NCI-H460 (cell line): Measurements from ENCODE around the gene LEMD2. TPM values are rescaled to one million over a fixed set of nuclear protein-coding genes. Genes with fewer than 3 reads are reported as not detected.
A peak's percentile ranks its signal among the peaks of the same experiment; 100 is the strongest.

Experiments
- DNase-seq: peaks from one replicate; pipeline ENCODE4 v3.0.0-alpha.2; 2016; ENCODE audit warnings: low read depth; ENCODE audit errors: extremely low read depth
- total RNA-seq: library from RNA; depleted of rRNA; stranded (reverse); fragments of >200 nt; shearing (Covaris generic); gene quantifications from 2 replicates; pipeline ENCODE4 v1.2.3, GENCODE V29; 2014

The LEMD2 gene
- total RNA-seq, 1 experiment from 2014 or later: 39.6 TPM

- DNase-seq: peak; percentile 49
Measured at GRCh38 chr6:33744001-33744848, 44.7 kb downstream of the LEMD2 start.

GRCh38 chr6:33742837-33743236 is 46.1 kb downstream of the LEMD2 start:
- DNase-seq: no peak

- no peak for DNase-seq
Measured at GRCh38 chr6:33742092-33742491, 46.8 kb downstream of the LEMD2 start.

GRCh38 chr6:33740794-33741193 is 48.1 kb downstream of the LEMD2 start:
- no peak for DNase-seq

GRCh38 chr6:33740204-33740608 is 48.7 kb downstream of the LEMD2 start:
- DNase-seq: no peak

GRCh38 chr6:33739571-33739970 is 49.4 kb downstream of the LEMD2 start:
- no peak for DNase-seq

- no peak for DNase-seq
Measured at GRCh38 chr6:33738879-33739278, 50.1 kb downstream of the LEMD2 start.

- DNase-seq: no peak
Measured at GRCh38 chr6:33738153-33738552, 50.8 kb downstream of the LEMD2 start.

- no peak for DNase-seq
Measured at GRCh38 chr6:33737267-33738026, 51.5 kb downstream of the LEMD2 start.

GRCh38 chr6:33735216-33735615 is 53.7 kb downstream of the LEMD2 start:
- DNase-seq: no peak

GRCh38 chr6:33733709-33734007 is 55.3 kb downstream of the LEMD2 start:
- no peak for DNase-seq

GRCh38 chr6:33732817-33733708 is 55.9 kb downstream of the LEMD2 start:
- no peak for DNase-seq

- no peak for DNase-seq
Measured at GRCh38 chr6:33732385-33732784, 56.5 kb downstream of the LEMD2 start.

- DNase-seq: no peak
Measured at GRCh38 chr6:33731751-33732282, 57.1 kb downstream of the LEMD2 start.

- DNase-seq: no peak
Measured at GRCh38 chr6:33731035-33731434, 57.9 kb downstream of the LEMD2 start.

- DNase-seq: no peak
Measured at GRCh38 chr6:33730611-33731010, 58.3 kb downstream of the LEMD2 start.

GRCh38 chr6:33729059-33729458 is 59.9 kb downstream of the LEMD2 start:
- DNase-seq: no peak

GRCh38 chr6:33728438-33728837 is 60.5 kb downstream of the LEMD2 start:
- DNase-seq: no peak

- no peak for DNase-seq
Measured at GRCh38 chr6:33727932-33728331, 61.0 kb downstream of the LEMD2 start.

- no peak for DNase-seq
Measured at GRCh38 chr6:33727126-33727525, 61.8 kb downstream of the LEMD2 start.

- no peak for DNase-seq
Measured at GRCh38 chr6:33726696-33727095, 62.2 kb downstream of the LEMD2 start.
